Measurements from ENCODE around the gene GLRA2.

The GLRA2 gene

GRCh38 chrX:14712096-14712495 lies 182.8 kb downstream of the GLRA2 start:
- no peak for DNase-seq

- no peak for DNase-seq
These were observed 188.6 kb downstream of the GLRA2 start for GRCh38 chrX:14717949-14718348.

GRCh38 chrX:14718403-14718802 lies 189.1 kb downstream of the GLRA2 start:
- no peak for DNase-seq

GRCh38 chrX:14729058-14729457 lies 199.7 kb downstream of the GLRA2 start:
- no peak for DNase-seq

GRCh38 chrX:14738643-14739042 lies 209.3 kb downstream of the GLRA2 start:
- DNase-seq: no peak

GRCh38 chrX:14753441-14753840 lies 224.1 kb downstream of the GLRA2 start:
- no peak for DNase-seq

- DNase-seq: no peak
These were observed 228.7 kb downstream of the GLRA2 start for GRCh38 chrX:14758029-14758491.

GRCh38 chrX:14775416-14775815 lies 246.1 kb downstream of the GLRA2 start:
- no peak for DNase-seq

GRCh38 chrX:14776901-14777300 lies 247.6 kb downstream of the GLRA2 start:
- DNase-seq: no peak

- DNase-seq: no peak
These were observed 248.2 kb downstream of the GLRA2 start for GRCh38 chrX:14777525-14777924.

GRCh38 chrX:14779580-14779979 lies 250.2 kb downstream of the GLRA2 start:
- DNase-seq: no peak

Measured in CD4-positive, alpha-beta T cell treated with Interferon alpha-2 for 1 hour (primary cell).